Left colon (tissue), 2 donors: ENCODE results near the gene GOLGA6L4. TPM values are rescaled to one million over a fixed set of nuclear protein-coding genes. Genes with fewer than 3 reads are reported as not detected.
"Not testable (repeated sequence)": the region's sequence is repeated elsewhere in the genome, so short reads cannot be mapped to it uniquely, and the experiment has no call there.

Source experiments
- ATAC-seq: fragments of 200-7000 bp; cut with Tn5 transposase; one replicate; pipeline ENCODE4 v1.9.1; 2020; ENCODE audit warnings: mild to moderate bottlenecking, moderate library complexity
- DNase-seq, 2 donors: peaks; one replicate each; pipeline ENCODE4 v3.0.0-alpha.2; 2020
- intact Hi-C, 2 donors: fragments of 100-400 bp; cut with DNase I in 1 of 2; cut with micrococcal nuclease in 1 of 2; formaldehyde crosslinking; loops; one replicate each; pipeline versions ENCODE4 v1.11.2 to v1.14.0; 2022; cut with DNase I, micrococcal nuclease
- long read RNA-seq: library from polyadenylated mRNA; unstranded; transcript quantifications from one replicate; pipeline ENCODE4 v2.0.0, GENCODE V29; 2021
- total RNA-seq, 2 donors: library from RNA; stranded (reverse); fragmentation: NEBNext Ultra II Directional; extraction: Animal tissue kit (Norgen Biotek cat#: 25700); gene quantifications; one replicate each; pipeline ENCODE4 v1.2.1, GENCODE V29; 2021
- donor health status: DM: no; HTN: no; CAD: no.
- donor health status: DM: yes; HTN: yes; CAD: no.

Gene GOLGA6L4, protein sequence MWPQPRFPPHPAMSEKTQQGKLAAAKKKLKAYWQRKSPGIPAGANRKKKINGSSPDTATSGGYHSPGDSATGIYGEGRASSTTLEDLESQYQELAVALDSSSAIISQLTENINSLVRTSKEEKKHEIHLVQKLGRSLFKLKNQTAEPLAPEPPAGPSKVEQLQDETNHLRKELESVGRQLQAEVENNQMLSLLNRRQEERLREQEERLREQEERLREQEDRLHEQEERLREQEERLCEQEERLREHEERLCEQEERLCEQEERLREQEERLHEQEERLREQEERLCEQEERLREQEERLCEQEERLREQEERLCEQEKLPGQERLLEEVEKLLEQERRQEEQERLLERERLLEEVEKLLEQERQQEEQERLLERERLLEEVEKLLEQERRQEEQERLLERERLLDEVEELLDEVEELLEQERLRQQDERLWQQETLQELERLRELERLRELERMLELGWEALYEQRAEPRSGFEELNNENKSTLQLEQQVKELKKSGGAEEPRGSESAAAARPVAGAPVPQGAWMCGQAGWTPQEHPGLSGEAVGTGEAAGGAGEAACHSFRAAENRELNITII
- total RNA-seq = 1 to 10 TPM; 1.6 to 3.5 TPM
- long read RNA-seq = 0 reads

DNA sequence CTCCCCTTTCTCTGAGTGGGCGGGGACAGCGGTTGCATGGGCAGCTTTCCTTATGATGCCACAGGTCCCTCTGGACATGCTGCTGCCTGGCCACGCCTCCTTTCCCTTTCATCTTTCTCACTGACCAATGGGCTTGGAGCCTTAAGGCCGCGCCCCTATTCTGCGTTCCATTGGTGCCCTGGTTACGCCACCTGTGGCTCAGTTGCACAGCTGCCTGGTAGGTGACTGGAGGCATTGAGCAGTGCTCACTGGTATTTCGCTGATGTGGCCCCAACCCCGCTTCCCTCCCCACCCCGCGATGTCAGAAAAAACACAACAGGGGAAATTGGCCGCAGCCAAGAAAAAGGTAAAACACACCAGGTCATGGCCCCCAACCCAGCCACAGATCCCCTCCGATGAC is at the start of gene GOLGA6L4:
TSS of gene GOLGA6L4 (plus strand) at position 201 of the 400 bp plus-strand sequence. CDS start at position 263, 62 bp downstream.
- ATAC-seq, DNase-seq, intact Hi-C loops: not testable (repeated sequence)

DNA sequence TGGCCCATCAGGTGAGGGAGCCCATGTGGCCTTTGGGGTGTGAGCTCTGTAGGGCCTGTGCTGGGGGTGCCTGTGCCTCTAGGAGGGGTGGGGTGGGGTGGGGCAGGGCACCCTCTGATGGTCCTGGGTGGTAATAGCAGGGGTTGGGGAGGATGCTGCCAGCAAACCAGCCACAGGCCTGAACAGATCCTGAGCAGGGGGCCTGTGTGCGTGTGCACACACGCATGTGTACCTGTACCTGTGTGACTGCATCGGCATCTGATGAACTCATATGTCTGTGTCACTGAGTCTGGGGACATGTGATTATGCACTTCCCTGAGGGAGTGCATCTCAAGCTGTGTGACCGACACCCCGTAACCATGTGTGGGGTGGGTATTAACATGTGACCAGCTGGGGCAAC is 42.6 kb upstream of the GOLGA6L4 start:
- intact Hi-C loops, ATAC-seq, DNase-seq: not testable (repeated sequence)

DNA sequence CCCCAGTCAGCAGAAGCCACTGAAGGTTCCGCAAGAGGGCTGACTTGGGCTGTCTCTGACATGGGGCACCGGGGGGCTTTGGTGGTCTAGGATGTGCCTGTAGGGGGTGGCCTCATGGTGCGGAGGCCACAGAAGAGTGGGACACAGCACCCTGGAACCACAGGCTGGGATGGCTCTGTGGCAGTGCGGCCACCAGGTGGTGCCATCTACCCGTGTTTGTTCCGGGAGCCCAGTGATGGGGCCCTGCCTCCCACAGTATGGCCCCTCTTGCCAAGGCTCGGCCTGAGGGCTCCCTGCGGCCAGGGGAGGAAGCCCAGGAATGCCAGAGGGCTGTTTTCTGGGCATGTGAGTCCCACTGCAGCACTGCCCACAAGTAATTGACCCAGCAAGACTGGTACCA is 40.0 kb upstream of the GOLGA6L4 start:
- ATAC-seq = peak; percentile 94
- intact Hi-C loops, DNase-seq: not testable (repeated sequence)

DNA sequence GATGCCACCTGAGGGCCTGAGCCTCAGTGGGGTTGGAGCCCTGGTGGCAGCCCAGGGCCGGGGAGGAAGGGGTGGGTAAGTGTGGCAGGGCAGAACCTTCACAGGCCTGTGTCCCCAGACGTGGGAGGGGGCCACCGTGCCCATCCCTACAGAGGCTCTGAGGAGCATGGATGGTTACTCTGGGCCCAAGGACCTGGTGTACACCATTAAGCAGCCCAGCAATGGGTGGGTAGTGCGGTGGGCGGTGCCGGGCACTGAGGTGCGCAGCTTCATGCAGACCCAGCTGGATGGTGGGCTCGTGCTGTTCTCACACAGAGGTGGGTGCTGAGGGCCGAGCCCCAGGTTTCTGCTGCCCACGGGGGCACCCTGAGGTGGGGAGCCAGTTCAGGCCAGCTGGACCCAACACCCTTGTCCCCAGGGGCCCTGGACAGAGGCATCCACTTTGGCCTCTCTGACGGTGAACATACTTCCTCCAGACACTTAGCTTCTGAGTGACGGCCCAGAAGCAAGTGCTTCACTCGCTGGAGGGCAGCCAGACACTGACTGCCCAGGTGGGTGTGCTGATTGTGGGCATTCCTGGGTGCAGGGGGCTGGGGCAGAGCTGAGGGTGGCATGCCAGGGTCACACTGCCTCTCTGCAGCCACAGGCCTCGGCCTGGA is 38.9 kb upstream of the GOLGA6L4 start:
- intact Hi-C loops, DNase-seq: not testable (repeated sequence)
- peak; percentile 17 for ATAC-seq

DNA sequence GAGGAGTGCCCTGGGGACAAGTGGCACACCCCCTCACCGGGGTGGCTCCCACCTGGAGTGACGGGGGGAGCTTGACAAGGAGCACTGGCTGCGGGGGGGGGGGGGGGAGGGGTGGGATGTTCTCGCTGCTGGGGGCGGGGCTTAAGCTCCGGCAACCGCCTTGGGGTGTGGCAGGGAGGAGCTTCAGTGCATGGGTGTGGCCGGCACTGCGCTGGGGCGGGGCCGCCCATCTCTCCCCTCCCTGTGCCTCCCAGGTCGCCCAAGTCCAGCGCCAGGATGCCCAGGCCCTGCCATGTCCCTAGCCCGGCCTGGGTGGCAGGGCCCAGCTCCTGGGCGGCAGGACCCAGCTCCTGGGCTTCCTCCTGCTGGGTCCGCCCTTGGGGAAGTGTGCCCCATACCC is 35.7 kb upstream of the GOLGA6L4 start:
- ATAC-seq, DNase-seq, intact Hi-C loops: not testable (repeated sequence)

DNA sequence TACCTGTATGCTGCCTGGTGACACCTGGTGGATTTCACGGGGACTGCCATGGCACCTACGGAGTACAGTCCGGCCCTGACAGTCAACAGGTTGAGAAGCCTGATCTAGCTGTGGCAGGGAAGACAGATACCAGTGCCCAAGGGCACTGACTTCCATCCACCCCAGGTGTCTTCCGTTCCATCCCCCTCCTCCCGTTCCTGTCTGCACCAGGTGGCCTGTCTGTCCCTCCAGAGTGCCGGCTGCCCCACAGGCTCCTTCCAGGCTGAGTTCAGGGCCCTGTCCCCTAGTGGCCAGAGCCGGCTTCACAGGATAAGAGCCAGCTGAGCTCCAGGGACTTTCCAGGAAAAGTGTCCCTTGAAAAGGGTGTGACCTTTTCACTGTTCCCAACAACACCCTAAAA is 10.9 kb downstream of the GOLGA6L4 start:
- DNase-seq, intact Hi-C loops, ATAC-seq: not testable (repeated sequence)
